MM.1S (cell line): ENCODE results near the gene RPAP2.

Experiments used
- CTCF ChIP-seq: fragments of 300-600 bp; sonication (generic); IDR thresholded peaks from 2 replicates; pipeline ENCODE4 v1.5.1; 2016; ENCODE audit warnings: antibody characterized with exemption, low read length, mixed read lengths
- EZH2phosphoT487 ChIP-seq: fragments of 300-600 bp; sonication (generic); IDR thresholded peaks from 2 replicates; pipeline ENCODE4 v1.6.1; 2018; ENCODE audit warnings: antibody characterized with exemption, low read length

DNA sequence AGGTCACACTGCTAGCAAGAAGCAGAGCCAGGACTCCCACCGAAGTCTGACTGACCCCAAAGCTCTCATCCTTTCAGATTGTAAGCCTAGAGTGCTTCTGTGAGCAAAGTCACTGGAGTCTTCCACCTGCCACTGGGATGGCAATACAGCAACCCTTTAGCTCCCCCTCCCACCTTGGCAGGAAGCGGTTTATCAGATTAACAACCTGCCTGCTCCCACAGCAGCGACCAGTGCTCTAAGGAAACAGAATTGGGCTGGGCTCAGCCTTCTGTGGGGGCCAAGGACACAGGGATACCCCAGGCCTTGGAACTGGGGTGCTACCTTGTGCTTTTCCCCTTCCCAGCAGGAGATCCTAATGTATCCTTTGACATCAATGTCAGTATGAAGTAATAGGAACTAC lies 111.8 kb downstream of the RPAP2 start:
- no peak for TF ChIP-seq CTCF
- TF ChIP-seq EZH2phosphoT487 = no peak
